Measurements from ENCODE around the gene GAPVD1.
"Not testable (repeated sequence)": the region's sequence is repeated elsewhere in the genome, so short reads cannot be mapped to it uniquely, and the experiment has no call there.

The GAPVD1 gene, protein sequence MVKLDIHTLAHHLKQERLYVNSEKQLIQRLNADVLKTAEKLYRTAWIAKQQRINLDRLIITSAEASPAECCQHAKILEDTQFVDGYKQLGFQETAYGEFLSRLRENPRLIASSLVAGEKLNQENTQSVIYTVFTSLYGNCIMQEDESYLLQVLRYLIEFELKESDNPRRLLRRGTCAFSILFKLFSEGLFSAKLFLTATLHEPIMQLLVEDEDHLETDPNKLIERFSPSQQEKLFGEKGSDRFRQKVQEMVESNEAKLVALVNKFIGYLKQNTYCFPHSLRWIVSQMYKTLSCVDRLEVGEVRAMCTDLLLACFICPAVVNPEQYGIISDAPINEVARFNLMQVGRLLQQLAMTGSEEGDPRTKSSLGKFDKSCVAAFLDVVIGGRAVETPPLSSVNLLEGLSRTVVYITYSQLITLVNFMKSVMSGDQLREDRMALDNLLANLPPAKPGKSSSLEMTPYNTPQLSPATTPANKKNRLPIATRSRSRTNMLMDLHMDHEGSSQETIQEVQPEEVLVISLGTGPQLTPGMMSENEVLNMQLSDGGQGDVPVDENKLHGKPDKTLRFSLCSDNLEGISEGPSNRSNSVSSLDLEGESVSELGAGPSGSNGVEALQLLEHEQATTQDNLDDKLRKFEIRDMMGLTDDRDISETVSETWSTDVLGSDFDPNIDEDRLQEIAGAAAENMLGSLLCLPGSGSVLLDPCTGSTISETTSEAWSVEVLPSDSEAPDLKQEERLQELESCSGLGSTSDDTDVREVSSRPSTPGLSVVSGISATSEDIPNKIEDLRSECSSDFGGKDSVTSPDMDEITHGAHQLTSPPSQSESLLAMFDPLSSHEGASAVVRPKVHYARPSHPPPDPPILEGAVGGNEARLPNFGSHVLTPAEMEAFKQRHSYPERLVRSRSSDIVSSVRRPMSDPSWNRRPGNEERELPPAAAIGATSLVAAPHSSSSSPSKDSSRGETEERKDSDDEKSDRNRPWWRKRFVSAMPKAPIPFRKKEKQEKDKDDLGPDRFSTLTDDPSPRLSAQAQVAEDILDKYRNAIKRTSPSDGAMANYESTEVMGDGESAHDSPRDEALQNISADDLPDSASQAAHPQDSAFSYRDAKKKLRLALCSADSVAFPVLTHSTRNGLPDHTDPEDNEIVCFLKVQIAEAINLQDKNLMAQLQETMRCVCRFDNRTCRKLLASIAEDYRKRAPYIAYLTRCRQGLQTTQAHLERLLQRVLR (N-terminal part only)

GRCh38 chr9:125261501-125262293 lies at the start of gene GAPVD1:
GAPVD1 (plus strand) TSS chr9:125261826; CDS start chr9:125298922, 37,096 bp downstream.
- peak; percentile 72 to 77 for DNase-seq (ENCODE audit: low read depth in 2 of 2)

GRCh38 chr9:125214186-125214585 lies 47.4 kb upstream of the GAPVD1 start:
- DNase-seq (ENCODE audit: low read depth in 2 of 2): no peak

GRCh38 chr9:125218621-125219020 lies 43.0 kb upstream of the GAPVD1 start:
- DNase-seq (ENCODE audit: low read depth in 2 of 2): no peak

- DNase-seq (ENCODE audit: low read depth in 2 of 2): not testable (repeated sequence)
Measured at GRCh38 chr9:125224858-125225257, 36.8 kb upstream of the GAPVD1 start.

DNA sequence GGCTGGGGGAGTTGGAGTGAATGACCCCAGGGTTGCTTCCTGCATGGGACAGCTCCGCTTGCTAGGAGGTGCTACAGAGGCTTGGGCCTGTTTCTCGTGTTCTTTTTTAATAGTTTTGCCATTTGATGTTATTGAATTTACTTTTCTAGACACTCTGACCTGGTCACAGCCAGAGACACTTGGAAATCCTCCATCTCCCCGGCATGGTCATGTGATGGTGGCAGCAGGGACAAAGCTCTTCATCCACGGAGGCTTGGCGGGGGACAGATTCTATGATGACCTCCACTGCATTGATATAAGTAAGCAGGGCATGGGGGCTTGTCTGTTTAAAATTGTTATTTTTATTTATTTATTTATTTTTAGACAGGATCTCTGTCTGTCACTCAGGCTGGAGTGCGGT lies 33.9 kb upstream of the GAPVD1 start:
- no peak for DNase-seq (ENCODE audit: low read depth in 2 of 2)

DNA sequence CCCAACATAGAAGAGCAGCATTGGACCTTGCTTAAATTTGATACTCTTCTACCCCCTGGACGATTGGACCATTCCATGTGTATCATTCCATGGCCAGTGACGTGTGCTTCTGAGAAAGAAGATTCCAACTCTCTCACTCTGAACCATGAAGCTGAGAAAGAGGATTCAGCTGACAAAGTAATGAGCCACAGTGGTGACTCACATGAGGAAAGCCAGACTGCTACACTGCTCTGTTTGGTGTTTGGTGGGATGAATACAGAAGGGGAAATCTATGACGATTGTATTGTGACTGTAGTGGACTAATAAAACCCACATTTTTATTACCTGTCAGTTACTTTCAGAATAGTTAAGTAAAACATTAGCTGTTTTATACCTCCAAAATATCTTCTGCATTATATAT lies 27.9 kb upstream of the GAPVD1 start:
- no peak for DNase-seq (ENCODE audit: low read depth in 2 of 2)

GRCh38 chr9:125234099-125234498 lies 27.5 kb upstream of the GAPVD1 start:
- DNase-seq (ENCODE audit: low read depth in 2 of 2): not testable (repeated sequence)

- no peak for DNase-seq (ENCODE audit: low read depth in 2 of 2)
Measured at GRCh38 chr9:125235804-125236519, 25.7 kb upstream of the GAPVD1 start.

GRCh38 chr9:125236520-125237159 lies 25.0 kb upstream of the GAPVD1 start:
- DNase-seq (ENCODE audit: low read depth in 2 of 2): not testable (repeated sequence)

DNA sequence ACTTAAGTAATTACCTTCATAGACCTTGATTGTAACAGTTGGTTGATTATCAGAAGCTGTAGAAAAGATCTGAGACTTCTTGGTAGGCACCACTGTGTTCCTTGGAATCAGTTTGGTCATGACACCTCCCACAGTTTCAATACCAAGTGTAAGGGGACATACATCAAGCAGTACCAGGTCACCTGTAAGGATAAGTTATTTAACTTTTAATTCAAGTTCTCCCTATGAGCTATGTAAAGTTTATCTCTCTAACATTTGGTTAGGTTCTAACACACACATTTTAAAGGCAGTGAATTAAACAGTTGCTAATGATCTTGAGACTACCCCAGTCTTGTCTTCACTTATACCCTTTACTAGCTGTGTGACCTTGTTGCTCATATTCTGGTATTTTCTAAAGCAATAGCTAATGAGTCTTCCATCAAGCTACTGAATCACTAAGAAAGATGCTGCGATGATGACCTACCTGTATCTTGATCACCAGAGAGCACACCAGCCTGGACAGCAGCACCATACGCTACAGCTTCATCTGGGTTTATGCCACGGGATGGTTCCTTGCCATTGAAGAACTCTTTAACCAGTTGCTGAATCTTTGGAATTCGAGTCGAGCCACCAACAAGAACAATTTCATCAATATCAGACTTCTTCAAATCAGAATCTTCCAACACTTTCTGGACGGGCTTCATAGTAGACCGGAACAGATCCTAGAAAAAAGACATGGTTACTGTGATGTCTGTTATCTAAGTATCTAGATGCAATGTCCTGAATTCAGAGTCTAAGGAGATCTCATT lies 23.3 kb upstream of the GAPVD1 start:
- DNase-seq (ENCODE audit: low read depth in 2 of 2): no peak

DNA sequence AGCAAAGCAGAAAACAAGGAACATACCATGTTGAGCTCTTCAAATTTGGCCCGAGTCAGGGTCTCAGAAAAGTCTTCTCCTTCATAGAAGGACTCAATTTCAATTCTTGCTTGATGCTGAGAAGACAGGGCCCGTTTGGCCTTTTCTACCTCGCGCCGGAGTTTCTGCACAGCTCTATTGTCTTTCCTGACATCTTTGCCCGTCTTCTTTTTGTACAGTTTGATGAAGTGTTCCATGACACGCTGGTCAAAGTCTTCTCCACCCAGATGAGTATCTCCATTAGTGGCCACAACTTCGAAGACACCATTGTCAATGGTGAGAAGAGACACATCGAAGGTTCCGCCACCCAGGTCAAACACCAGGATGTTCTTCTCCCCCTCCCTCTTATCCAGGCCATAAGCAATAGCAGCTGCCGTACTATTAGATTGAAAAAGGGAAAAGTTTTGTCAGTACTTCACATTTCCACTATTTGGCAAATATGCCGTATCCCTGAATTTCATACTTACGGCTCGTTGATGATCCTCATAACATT lies 22.6 kb upstream of the GAPVD1 start:
- DNase-seq (ENCODE audit: low read depth in 2 of 2): no peak

GRCh38 chr9:125239631-125240597 lies 21.7 kb upstream of the GAPVD1 start:
- DNase-seq (ENCODE audit: low read depth in 2 of 2): no peak

DNA sequence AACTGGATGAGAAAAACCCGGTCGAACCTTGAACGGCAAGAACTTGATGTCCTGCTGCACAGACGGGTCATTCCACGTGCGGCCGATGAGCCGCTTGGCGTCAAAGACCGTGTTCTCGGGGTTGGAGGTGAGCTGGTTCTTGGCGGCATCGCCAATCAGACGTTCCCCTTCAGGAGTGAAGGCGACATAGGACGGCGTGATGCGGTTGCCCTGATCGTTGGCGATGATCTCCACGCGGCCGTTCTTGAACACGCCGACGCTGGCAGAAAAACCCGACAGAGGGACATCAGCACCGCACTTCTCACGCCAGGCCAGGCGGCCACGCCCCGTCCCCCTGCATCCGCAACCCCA lies 21.0 kb upstream of the GAPVD1 start:
- DNase-seq (ENCODE audit: low read depth in 2 of 2): peak in 1 of 2 donors; percentile 19

- DNase-seq (ENCODE audit: low read depth in 2 of 2): peak; percentile 100
Measured at GRCh38 chr9:125241000-125241862, 20.4 kb upstream of the GAPVD1 start, which contains the start of gene HSPA5. HSPA5 (minus strand) TSS chr9:125241343; CDS start chr9:125241126, 217 bp downstream.

- no peak for DNase-seq (ENCODE audit: low read depth in 2 of 2)
Measured at GRCh38 chr9:125241863-125242739, 19.5 kb upstream of the GAPVD1 start.

GRCh38 chr9:125243792-125244260 lies 17.8 kb upstream of the GAPVD1 start:
- no peak for DNase-seq (ENCODE audit: low read depth in 2 of 2)
